Thymus (tissue), 11 donors: Measurements from ENCODE around the gene DNAJA3. TPM values are rescaled to one million over a fixed set of nuclear protein-coding genes. Genes with fewer than 3 reads are reported as not detected.
A peak's percentile ranks its signal among the peaks of the same experiment; 100 is the strongest.
"Not testable (repeated sequence)": the region's sequence is repeated elsewhere in the genome, so short reads cannot be mapped to it uniquely, and the experiment has no call there.

Source experiments
- DNase-seq, 9 donors: peaks; one replicate each; pipeline ENCODE4 v3.0.0-alpha.2; 2013; ENCODE audit warnings: low spot score in 9 of 9, low read depth in 6 of 9, missing footprints in 1 of 9
- H3K27ac ChIP-seq, 2 donors: one replicate each; pipeline ENCODE4 v1.5.1; 2013; ENCODE audit warnings: control low read depth in 1 of 2, low read depth in 1 of 2, low read length in 1 of 2, mild to moderate bottlenecking in 1 of 2, moderate library complexity in 1 of 2
- H3K27me3 ChIP-seq, 2 donors: one replicate each; pipeline ENCODE4 v1.5.1; 2013; ENCODE audit warnings: low read length in 1 of 2; ENCODE audit not compliant: control insufficient read depth in 2 of 2, insufficient read depth in 1 of 2
- H3K36me3 ChIP-seq, 2 donors: one replicate each; pipeline ENCODE4 v1.5.1; 2013; ENCODE audit warnings: low read length in 1 of 2, mild to moderate bottlenecking in 1 of 2, moderate library complexity in 1 of 2; ENCODE audit not compliant: control insufficient read depth in 2 of 2, insufficient read depth in 2 of 2
- H3K4me1 ChIP-seq, 2 donors: one replicate each; pipeline ENCODE4 v1.5.1; 2013; ENCODE audit warnings: low read length in 2 of 2; ENCODE audit not compliant: control insufficient read depth in 2 of 2, insufficient read depth in 2 of 2
- H3K4me3 ChIP-seq, 2 donors: one replicate each; pipeline ENCODE4 v1.5.1; 2013; ENCODE audit warnings: low read length in 2 of 2, control low read depth in 1 of 2, mild to moderate bottlenecking in 1 of 2
- H3K9me3 ChIP-seq, 2 donors: one replicate each; pipeline ENCODE4 v1.5.1; 2013; ENCODE audit warnings: low read length in 1 of 2, mild to moderate bottlenecking in 1 of 2; ENCODE audit not compliant: control insufficient read depth in 2 of 2, insufficient read depth in 1 of 2
- WGBS: extraction: QIAGEN DNeasy Blood & Tissue Kit; methylation state at CpG from one replicate; pipeline ENCODE4 v1.1.7; 2013; 5-methylcytosine and 5-hydroxymethylcytosine counted together
- polyA plus RNA-seq: library from polyadenylated mRNA; stranded (reverse); fragments of 200-250 nt; gene quantifications from one replicate; pipeline ENCODE4 v1.2.3, GENCODE V29; 2013
- total RNA-seq: library from RNA; stranded (reverse); fragments of 120-200 nt; gene quantifications from one replicate; pipeline ENCODE4 v1.2.4, GENCODE V29; 2013
- donor health status: healthy.

The DNAJA3 gene
- total and polyA plus RNA-seq, 2 donors = 25.8 to 28.4 TPM

DNA sequence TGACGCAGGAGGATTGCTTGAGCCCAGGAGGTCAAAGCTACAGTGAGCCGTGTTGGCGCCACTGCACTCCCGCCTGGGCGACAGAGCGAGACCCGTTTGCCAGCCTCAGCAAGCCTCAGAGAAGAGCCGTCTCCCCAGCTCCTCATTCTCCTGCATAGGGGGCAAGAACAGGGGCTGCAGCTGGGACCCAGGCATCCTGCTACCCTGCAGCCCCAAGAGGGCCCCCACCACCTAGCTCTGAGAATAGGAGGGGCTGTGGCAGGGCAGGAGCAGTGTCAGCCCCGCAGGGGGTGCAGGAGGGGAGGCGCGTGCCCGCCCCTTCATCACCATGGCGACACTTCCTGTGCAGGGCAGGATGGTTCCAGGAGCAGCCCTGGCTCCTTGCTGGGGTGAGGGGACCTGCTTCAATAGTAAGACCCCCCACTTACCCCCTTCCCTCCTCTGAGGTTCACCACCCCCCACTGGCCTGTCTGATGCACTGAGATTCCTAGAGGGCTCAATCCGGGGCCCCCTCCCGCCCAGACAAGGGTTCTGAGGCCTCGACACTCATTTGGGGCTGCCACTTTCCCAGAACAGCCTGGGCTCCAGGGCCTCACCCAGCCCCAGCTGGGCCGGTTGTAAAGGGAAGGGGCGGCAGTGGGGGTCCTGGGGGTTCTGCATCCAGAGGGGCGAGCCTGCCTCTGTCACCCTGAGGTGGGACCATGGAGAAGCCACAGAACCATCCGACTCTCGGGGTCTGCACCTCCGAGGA is 33.9 kb upstream of the DNAJA3 start:
- DNase-seq = peak in 8 of 9 donors; percentile 24 to 75 (median 50)
- Histone ChIP-seq H3K36me3 (peaks cover 49 to 72% of the 10 kb centered on the region in 2 donors), H3K4me3 (no peak overlapping the region), H3K27me3 (no peaks in the 10 kb centered on the region), H3K4me1 (peaks cover 7 to 21% of the 10 kb centered on the region in 2 donors), H3K9me3 (peaks cover 0 to 3% of the 10 kb centered on the region in 2 donors), H3K27ac (peak overlapping the region in 1 of 2 donors; percentile 48)
- WGBS = 89% methylated on average over 22 of the region's 22 CpGs

DNA sequence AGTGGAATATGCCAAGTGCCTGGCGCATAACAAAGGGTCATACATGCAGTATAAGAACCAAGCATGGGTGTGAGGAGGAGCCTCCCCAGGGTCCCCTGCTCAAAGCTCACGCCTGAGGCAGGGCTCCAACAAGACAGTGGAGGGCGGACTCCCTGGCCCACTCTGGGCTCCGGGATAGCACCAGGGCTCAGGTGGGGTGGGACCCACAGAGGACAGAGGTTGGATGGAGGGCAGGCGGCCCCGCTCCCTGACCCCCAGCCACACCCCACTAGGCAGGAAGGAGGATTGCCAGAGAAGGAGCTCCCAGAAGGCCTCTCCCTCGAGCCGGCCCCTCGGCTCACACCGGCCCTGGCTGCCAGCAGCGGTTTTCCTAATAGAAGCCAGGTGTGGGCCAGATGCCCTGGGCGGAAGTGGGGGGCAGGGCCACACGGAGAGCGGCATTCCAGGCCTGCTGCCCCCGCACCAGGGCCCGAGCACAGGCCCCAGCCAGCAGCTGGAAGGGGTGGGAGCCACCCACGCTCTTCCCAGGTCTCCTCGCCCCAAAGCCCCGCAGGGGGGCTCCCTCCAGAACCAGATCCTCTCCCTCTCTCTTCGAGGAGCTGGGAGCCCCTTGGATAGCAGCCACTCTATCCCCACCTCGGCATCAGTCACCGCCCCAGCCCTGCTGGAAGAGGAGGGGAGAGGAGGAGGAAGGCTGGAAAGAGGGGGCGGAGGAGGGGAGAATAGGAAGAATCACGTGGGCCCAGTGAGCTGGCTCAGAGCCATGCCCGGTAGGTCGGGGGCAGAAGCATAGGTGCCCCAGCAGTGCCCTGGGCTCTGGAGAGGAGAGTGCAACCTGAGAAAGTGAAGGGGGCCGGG is 33.1 kb upstream of the DNAJA3 start:
- Histone ChIP-seq H3K27ac (peak overlapping the region in 1 of 2 donors; percentile 48), H3K27me3 (no peaks in the 10 kb centered on the region), H3K4me1 (peaks cover 7 to 21% of the 10 kb centered on the region in 2 donors), H3K4me3 (no peak overlapping the region), H3K36me3 (peaks cover 42 to 65% of the 10 kb centered on the region in 2 donors), H3K9me3 (peaks cover 0 to 3% of the 10 kb centered on the region in 2 donors)
- 90% methylated on average over 27 of the region's 27 CpGs for WGBS
- DNase-seq = no peak

DNA sequence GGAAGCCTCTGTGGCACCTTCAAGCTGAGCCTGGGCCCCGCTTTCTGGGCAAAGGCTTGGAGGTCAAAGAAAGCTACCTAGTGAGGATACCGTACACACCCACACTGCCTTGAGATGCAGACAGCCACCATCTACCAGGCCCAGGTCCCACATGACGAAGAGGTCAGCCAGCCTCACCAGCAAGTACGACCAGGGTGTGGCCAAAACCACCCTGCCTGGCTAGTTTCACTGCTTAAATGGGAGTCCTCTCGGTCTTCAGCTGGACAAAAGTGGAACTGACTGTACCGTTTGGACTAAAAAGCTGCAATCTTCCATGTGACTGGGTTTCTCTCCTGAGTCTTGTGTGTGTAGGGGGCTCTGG is 32.4 kb upstream of the DNAJA3 start:
- DNase-seq = no peak
- peaks cover 7 to 21% of the 10 kb centered on the region in 2 donors for H3K4me1 ChIP-seq

DNA sequence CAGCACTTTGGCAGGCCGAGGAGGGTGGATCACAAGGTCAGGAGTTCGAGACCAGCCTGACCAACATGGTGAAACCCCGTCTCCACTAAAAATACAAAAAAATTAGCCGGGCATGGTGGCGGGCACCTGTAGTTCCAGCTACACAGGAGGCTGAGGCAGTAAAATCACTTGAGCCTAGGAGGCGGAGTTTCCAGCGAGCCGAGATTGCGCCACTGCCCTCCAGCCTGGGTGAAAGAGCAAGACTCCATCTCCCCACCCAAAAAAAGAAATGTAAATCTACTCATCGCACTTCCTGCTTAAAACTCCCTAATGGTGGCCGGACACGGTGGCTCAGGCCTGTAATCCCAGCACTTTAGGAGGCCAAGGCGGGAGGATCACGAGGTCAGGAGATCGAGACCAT is 31.8 kb upstream of the DNAJA3 start:
- not testable (repeated sequence) for H3K4me3 ChIP-seq, H3K9me3 ChIP-seq, H3K27me3 ChIP-seq, DNase-seq, H3K27ac ChIP-seq
- whole genome bisulfite sequencing = 99% methylated on average over 15 of the region's 15 CpGs
- H3K4me1 ChIP-seq = peaks cover 7 to 21% of the 10 kb centered on the region in 2 donors
- peaks cover 34 to 59% of the 10 kb centered on the region in 2 donors for H3K36me3 ChIP-seq

More for the DNA sequence above, 32.4 kb upstream of the DNAJA3 start:
- Histone ChIP-seq H3K4me3 (no peak overlapping the region), H3K27me3 (no peaks in the 10 kb centered on the region), H3K27ac (peak overlapping the region in 1 of 2 donors; percentile 25), H3K9me3 (peaks cover 0 to 3% of the 10 kb centered on the region in 2 donors), H3K36me3 (peaks cover 41 to 64% of the 10 kb centered on the region in 2 donors)
- 93% methylated on average over 6 of the region's 6 CpGs for WGBS

DNA sequence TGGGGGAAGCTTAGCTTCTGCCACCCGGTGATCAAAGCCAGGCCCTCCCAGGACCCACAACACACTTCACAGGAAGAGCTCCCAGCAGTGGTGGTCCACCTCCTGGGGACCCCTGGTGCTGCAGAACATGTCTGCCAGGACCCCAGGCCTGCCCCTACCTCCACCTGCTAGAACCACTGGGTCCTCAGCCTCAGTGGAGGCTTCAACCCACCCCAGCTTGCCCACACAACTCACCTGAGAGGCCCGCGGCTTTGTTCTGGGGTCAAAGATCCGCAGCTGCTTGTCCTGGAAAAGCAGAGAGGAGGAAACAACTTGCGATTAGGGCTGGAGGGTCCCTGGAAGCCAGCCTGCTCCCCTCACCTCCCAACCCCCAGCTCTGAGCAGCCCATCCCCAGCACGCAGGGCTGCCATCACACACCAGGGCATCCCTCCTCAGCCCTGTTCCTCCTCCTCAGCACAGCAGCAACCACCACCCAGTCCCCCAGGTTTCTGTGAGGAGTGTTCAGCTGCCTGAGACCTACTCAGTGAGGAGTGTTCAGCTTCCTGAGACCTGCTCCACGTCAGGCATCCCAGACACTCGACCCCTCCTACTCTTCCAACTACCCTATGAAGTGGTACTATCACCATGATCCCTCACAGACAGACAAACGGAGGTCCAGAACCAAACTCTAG is 30.5 kb upstream of the DNAJA3 start:
- no peak for DNase-seq
- Histone ChIP-seq H3K36me3 (peaks cover 30 to 51% of the 10 kb centered on the region in 2 donors), H3K9me3 (no peaks in the 10 kb centered on the region), H3K4me3 (no peak overlapping the region), H3K4me1 (peaks cover 7 to 21% of the 10 kb centered on the region in 2 donors), H3K27me3 (no peaks in the 10 kb centered on the region), H3K27ac (no peak overlapping the region)
- 90% methylated on average over 9 of the region's 9 CpGs for WGBS

DNA sequence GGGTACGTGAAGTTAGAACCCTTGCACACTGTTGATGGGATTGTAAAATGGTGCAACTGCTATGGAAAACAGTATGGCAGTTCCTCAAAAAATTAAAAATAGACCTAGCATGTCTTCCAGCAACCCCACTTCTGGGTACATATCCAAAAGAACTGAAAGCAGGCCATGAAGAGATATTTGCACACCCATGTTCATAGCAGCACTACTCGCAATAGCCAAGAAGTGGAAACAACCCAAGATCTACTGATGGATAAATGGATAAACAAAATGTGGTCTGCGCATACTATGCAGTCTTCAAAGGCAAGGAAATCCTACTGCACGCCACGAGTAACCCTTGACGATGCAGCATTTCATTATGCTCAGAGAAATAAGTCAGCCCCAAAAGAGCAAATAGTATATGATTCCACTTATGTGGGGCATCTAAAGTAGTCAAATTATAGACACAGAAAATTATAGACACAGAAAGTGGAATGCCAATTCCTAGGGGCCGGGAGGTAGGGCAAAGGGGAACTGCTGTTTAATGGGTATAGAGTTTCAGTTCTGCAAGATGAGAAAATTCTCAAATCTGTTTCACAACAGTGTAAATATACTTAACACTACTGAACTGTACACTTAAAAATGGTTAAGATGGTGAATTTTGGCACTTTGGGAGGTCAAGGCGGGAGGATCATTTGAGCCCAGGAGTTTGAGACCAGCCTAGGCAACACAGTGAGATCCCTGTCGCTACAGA is 26.5 kb upstream of the DNAJA3 start:
- no peaks in the 10 kb centered on the region for H3K4me1 ChIP-seq
- peaks cover 38 to 58% of the 10 kb centered on the region in 2 donors for H3K36me3 ChIP-seq
- DNase-seq = no peak
- H3K27ac ChIP-seq = no peak overlapping the region
- WGBS = 95% methylated on average over 9 of the region's 9 CpGs
- no peaks in the 10 kb centered on the region for H3K9me3 ChIP-seq
- no peak overlapping the region for H3K4me3 ChIP-seq
- no peaks in the 10 kb centered on the region for H3K27me3 ChIP-seq

DNA sequence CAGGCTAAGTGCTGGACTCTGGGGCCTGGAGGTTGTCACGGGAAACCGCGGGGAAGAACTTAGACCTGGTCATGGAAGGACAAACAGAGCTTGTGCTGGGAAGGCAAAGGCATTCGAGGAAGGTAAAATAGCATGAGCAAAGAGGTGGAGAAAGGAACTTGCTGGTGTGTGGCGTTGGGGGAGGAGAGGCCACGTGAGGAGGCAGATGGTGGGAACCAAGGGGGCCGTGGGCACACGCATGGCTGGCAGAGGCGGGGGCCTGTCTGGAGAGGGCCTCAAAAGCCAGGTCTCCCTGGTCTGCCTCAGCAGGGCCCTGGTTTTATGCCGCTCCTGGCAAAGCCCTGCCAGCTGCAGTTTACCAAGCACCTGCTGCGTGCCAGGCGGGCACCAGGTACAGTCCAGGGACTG is 24.6 kb upstream of the DNAJA3 start:
- Histone ChIP-seq H3K27me3 (no peaks in the 10 kb centered on the region), H3K4me3 (no peak overlapping the region), H3K27ac (no peak overlapping the region), H3K36me3 (peaks cover 42 to 61% of the 10 kb centered on the region in 2 donors), H3K9me3 (no peaks in the 10 kb centered on the region), H3K4me1 (no peaks in the 10 kb centered on the region)
- WGBS = 99% methylated on average over 12 of the region's 12 CpGs
- DNase-seq = no peak

DNA sequence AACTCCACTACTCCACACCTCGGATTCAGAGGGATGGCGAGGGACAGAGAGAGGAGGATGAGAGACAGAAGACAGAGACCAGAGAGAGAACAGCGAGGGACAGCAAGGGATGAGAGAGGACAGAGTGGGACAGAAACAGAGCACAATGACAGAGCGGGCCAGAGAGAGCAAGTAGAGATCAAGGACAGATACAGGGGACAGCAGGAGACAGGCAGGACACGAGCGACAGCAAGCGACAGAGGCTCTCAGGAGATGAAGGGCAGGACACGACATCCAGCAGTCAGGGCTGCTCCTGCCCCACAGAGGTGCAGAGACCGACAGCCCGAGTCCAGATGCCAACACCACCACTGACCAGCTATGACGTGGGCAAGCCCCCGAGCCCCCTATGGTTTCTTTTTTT is 24.2 kb upstream of the DNAJA3 start:
- no peaks in the 10 kb centered on the region for H3K4me1 ChIP-seq
- WGBS = 96% methylated on average over 12 of the region's 12 CpGs
- DNase-seq = no peak
- H3K27me3 ChIP-seq = no peaks in the 10 kb centered on the region
- H3K27ac ChIP-seq = no peak overlapping the region
- H3K4me3 ChIP-seq = no peak overlapping the region
- no peaks in the 10 kb centered on the region for H3K9me3 ChIP-seq
- H3K36me3 ChIP-seq = peaks cover 46 to 59% of the 10 kb centered on the region in 2 donors
